Left ventricle myocardium inferior (tissue), 1 donor: Measurements from ENCODE around the gene TMEM170B. TPM values are rescaled to one million over a fixed set of nuclear protein-coding genes. Genes with fewer than 3 reads are reported as not detected.

ENCODE experiments used
- DNase-seq: peaks from one replicate; pipeline ENCODE4 v3.0.0-alpha.2; 2020
- H3K27ac ChIP-seq: fragments of 200-600 bp; replicated peaks from 2 replicates; pipeline ENCODE4 v1.8.0; 2021
- H3K27me3 ChIP-seq: fragments of 200-600 bp; 2 replicates; pipeline ENCODE4 v1.8.0; 2021; ENCODE audit warnings: low read depth
- H3K36me3 ChIP-seq: fragments of 200-600 bp; 2 replicates; pipeline ENCODE4 v1.8.0; 2021
- H3K4me1 ChIP-seq: fragments of 200-600 bp; 2 replicates; pipeline ENCODE4 v1.8.0; 2021
- H3K4me3 ChIP-seq: fragments of 200-600 bp; 2 replicates; pipeline ENCODE4 v1.8.0; 2021; ENCODE audit warnings: mild to moderate bottlenecking, moderate library complexity
- H3K9me3 ChIP-seq: fragments of 200-600 bp; replicated peaks from 2 replicates; pipeline ENCODE4 v1.8.0; 2021
- CTCF ChIP-seq: fragments of 200-600 bp; IDR thresholded peaks from 2 replicates; pipeline ENCODE4 v1.8.0; 2021; ENCODE audit warnings: antibody characterized with exemption, mild to moderate bottlenecking, borderline replicate concordance
- intact Hi-C: fragments of 100-400 bp; cut with micrococcal nuclease; formaldehyde crosslinking; loops from one replicate; pipeline ENCODE4 v1.11.0; 2022
- total RNA-seq: library from RNA; stranded (reverse); fragmentation: NEBNext Ultra II Directional; extraction: Animal tissue kit (Norgen Biotek cat#: 25700); gene quantifications from one replicate; pipeline ENCODE4 v1.2.1, GENCODE V29; 2021
- donor health status: DM: no; HTN: yes; CAD: no; lungs with severe emphysema.

TMEM170B gene
- total RNA-seq, 1 donor from 2014 or later = 4.4 TPM

DNA sequence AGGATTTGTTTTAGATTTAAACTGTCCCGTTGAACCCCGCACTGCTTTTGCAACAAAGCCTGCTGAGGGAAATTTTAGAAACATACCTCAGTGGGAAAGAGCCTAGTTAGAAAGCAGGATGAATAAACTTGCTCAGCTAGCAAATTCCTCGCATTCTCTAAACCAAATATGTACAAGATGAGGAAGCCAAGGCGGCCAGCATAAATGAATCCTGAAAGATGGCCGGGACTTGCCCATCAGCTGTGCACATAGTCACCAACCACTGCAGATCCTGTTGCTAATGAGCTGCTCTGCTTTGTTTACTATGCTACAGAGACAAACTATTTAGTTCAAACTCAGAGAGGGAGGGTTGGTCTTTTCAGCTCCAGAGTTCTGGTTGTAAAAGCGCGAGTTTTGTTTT, 49.0 kb downstream of the TMEM170B start:
- Histone ChIP-seq H3K36me3 (no peaks in the 10 kb centered on the region), H3K27ac (no peak overlapping the region), H3K9me3 (no peaks in the 10 kb centered on the region), H3K4me3 (no peak overlapping the region), H3K27me3 (no peaks in the 10 kb centered on the region), H3K4me1 (no peaks in the 10 kb centered on the region)
- intact Hi-C loops = loop anchor here (10.0 kb wide), 1 partner anchor 648 kb away; no protein-coding TSS in a partner anchor
- DNase-seq = no peak
- TF ChIP-seq CTCF = no peak

- DNase-seq = no peak
Measured at GRCh38 chr6:11589261-11589660, 51.7 kb downstream of the TMEM170B start.

GRCh38 chr6:11592294-11592906, 54.9 kb downstream of the TMEM170B start:
- intact Hi-C loops = no loop called here
- Histone ChIP-seq H3K27ac (peak overlapping the region; percentile 19), H3K36me3 (no peaks in the 10 kb centered on the region), H3K9me3 (no peaks in the 10 kb centered on the region), H3K4me1 (peaks cover 6% of the 10 kb centered on the region), H3K27me3 (no peaks in the 10 kb centered on the region), H3K4me3 (no peak overlapping the region)
- TF ChIP-seq CTCF = no peak
- no peak for DNase-seq

More at GRCh38 chr6:11589261-11589660, 51.7 kb downstream of the TMEM170B start:
- Histone ChIP-seq H3K9me3 (no peaks in the 10 kb centered on the region), H3K27me3 (no peaks in the 10 kb centered on the region), H3K27ac (no peak overlapping the region), H3K4me3 (no peak overlapping the region), H3K4me1 (peaks cover 6% of the 10 kb centered on the region), H3K36me3 (no peaks in the 10 kb centered on the region)
- intact Hi-C loops = loop anchor here (10.0 kb wide), 1 partner anchor 646 kb away; no protein-coding TSS in a partner anchor
- no peak for TF ChIP-seq CTCF

DNA sequence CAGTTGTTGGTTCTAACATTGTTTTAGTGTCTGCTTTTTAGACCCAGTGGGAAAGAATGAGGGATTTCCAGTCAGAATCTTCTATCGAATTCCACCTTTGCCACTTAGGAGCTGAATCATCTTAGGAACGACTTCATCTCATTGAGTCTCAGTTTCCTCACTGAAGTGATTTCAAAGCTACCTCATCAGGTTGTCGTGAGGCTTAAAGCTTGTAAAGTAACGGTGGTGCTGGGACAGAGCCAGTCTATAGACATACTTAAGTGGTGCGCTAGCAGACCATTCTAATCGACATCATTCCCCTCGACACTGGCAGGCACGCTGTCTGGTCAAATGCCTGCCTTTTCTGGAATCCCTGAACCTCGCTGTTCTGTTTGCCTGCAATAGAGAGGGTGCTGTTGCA, 55.5 kb downstream of the TMEM170B start:
- no peak for DNase-seq
- Histone ChIP-seq H3K9me3 (no peaks in the 10 kb centered on the region), H3K36me3 (no peaks in the 10 kb centered on the region), H3K4me1 (peaks cover 6% of the 10 kb centered on the region), H3K27ac (no peak overlapping the region), H3K27me3 (no peaks in the 10 kb centered on the region), H3K4me3 (no peak overlapping the region)
- intact Hi-C loops = no loop called here
- no peak for TF ChIP-seq CTCF

GRCh38 chr6:11595903-11596302, 58.4 kb downstream of the TMEM170B start:
- intact Hi-C loops = no loop called here
- Histone ChIP-seq H3K9me3 (no peaks in the 10 kb centered on the region), H3K27me3 (no peaks in the 10 kb centered on the region), H3K4me3 (no peak overlapping the region), H3K36me3 (no peaks in the 10 kb centered on the region), H3K4me1 (peaks cover 6% of the 10 kb centered on the region), H3K27ac (no peak overlapping the region)
- TF ChIP-seq CTCF = peak; percentile 14
- no peak for DNase-seq
